ENCODE data around the gene AFDN.

AFDN gene

GRCh38 chr6:168017629-168018028, 190.9 kb downstream of the AFDN start:
- Histone ChIP-seq H3K4me1 (ENCODE audit: control insufficient read depth, insufficient read depth, low read length) (peaks cover 10% of the 10 kb centered on the region; the same call in 1 of the 2 replicates), H3K9ac (ENCODE audit: low read length) (no peak overlapping the region), H3K27ac (ENCODE audit: low read depth, low read length) (no peak overlapping the region), H3K27me3 (ENCODE audit: control insufficient read depth, insufficient read depth, low read length) (no peaks in the 10 kb centered on the region), H3K36me3 (ENCODE audit: control insufficient read depth, insufficient read depth, low read length) (no peaks in the 10 kb centered on the region), H3K4me3 (ENCODE audit: low read depth, low read length) (no peak overlapping the region), H3K9me3 (ENCODE audit: control insufficient read depth, insufficient read depth, low read depth, low read length) (peaks cover 15% of the 10 kb centered on the region)

- Histone ChIP-seq H3K36me3 (ENCODE audit: control insufficient read depth, insufficient read depth, low read length) (no peaks in the 10 kb centered on the region), H3K9ac (ENCODE audit: low read length) (no peak overlapping the region), H3K27ac (ENCODE audit: low read depth, low read length) (no peak overlapping the region), H3K4me3 (ENCODE audit: low read depth, low read length) (no peak overlapping the region), H3K4me1 (ENCODE audit: control insufficient read depth, insufficient read depth, low read length) (peaks cover 10% of the 10 kb centered on the region; the same call in 1 of the 2 replicates), H3K27me3 (ENCODE audit: control insufficient read depth, insufficient read depth, low read length) (no peaks in the 10 kb centered on the region), H3K9me3 (ENCODE audit: control insufficient read depth, insufficient read depth, low read depth, low read length) (peaks cover 6% of the 10 kb centered on the region)
These were observed 192.0 kb downstream of the AFDN start for GRCh38 chr6:168018664-168019063.

GRCh38 chr6:168020242-168020641, 193.5 kb downstream of the AFDN start:
- Histone ChIP-seq H3K4me1 (ENCODE audit: control insufficient read depth, insufficient read depth, low read length) (peaks cover 13% of the 10 kb centered on the region; the same call in 1 of the 2 replicates), H3K4me3 (ENCODE audit: low read depth, low read length) (no peak overlapping the region), H3K36me3 (ENCODE audit: control insufficient read depth, insufficient read depth, low read length) (no peaks in the 10 kb centered on the region), H3K9me3 (ENCODE audit: control insufficient read depth, insufficient read depth, low read depth, low read length) (peaks cover 4% of the 10 kb centered on the region; the same call in 1 of the 2 replicates), H3K9ac (ENCODE audit: low read length) (no peak overlapping the region), H3K27ac (ENCODE audit: low read depth, low read length) (no peak overlapping the region), H3K27me3 (ENCODE audit: control insufficient read depth, insufficient read depth, low read length) (no peaks in the 10 kb centered on the region)

GRCh38 chr6:168021581-168021980, 194.9 kb downstream of the AFDN start:
- Histone ChIP-seq H3K9me3 (ENCODE audit: control insufficient read depth, insufficient read depth, low read depth, low read length) (0 out of 2 replicates have a peak, but pooled peaks cover 3% of the 10 kb centered on the region), H3K9ac (ENCODE audit: low read length) (no peak overlapping the region), H3K4me3 (ENCODE audit: low read depth, low read length) (no peak overlapping the region), H3K27me3 (ENCODE audit: control insufficient read depth, insufficient read depth, low read length) (no peaks in the 10 kb centered on the region), H3K4me1 (ENCODE audit: control insufficient read depth, insufficient read depth, low read length) (peaks cover 12% of the 10 kb centered on the region; the same call in 1 of the 2 replicates), H3K27ac (ENCODE audit: low read depth, low read length) (no peak overlapping the region), H3K36me3 (ENCODE audit: control insufficient read depth, insufficient read depth, low read length) (no peaks in the 10 kb centered on the region)
